OCI-M2 (cell line): ENCODE data around the gene OR5H1.
"Not testable (repeated sequence)": the region's sequence is repeated elsewhere in the genome, so short reads cannot be mapped to it uniquely, and the experiment has no call there.

ENCODE experiments used
- DNase-seq: peaks from one replicate; lab custom pipeline; 2025; ENCODE audit not compliant: unreplicated experiment; lab: John Stamatoyannopoulos, UW

The OR5H1 gene

GRCh38 chr3:98130421-98130820 is at the start of gene OR5H1:
Gene OR5H1, plus strand, starts transcription at chr3:98130721. Its CDS starts 1,977 bp downstream, at chr3:98132698.
- DNase-seq: no peak

GRCh38 chr3:98086873-98087272 is 43.6 kb upstream of the OR5H1 start, which contains the start of gene OR5AC2:
Gene OR5AC2, plus strand, starts transcription at chr3:98087173. Its CDS starts 0 bp downstream, at chr3:98087173.
- DNase-seq: no peak

- DNase-seq: no peak
Measured at GRCh38 chr3:98095882-98096281, 34.6 kb upstream of the OR5H1 start.

- no peak for DNase-seq
Measured at GRCh38 chr3:98099848-98100247, 30.7 kb upstream of the OR5H1 start.

- no peak for DNase-seq
Measured at GRCh38 chr3:98108162-98108561, 22.4 kb upstream of the OR5H1 start.

- DNase-seq: no peak
Measured at GRCh38 chr3:98109807-98110549, 20.5 kb upstream of the OR5H1 start.

GRCh38 chr3:98110550-98110908 is 20.0 kb upstream of the OR5H1 start:
- no peak for DNase-seq

- DNase-seq: no peak
Measured at GRCh38 chr3:98114264-98114663, 16.3 kb upstream of the OR5H1 start.

GRCh38 chr3:98115717-98116116 is 14.8 kb upstream of the OR5H1 start:
- DNase-seq: no peak

- no peak for DNase-seq
Measured at GRCh38 chr3:98136631-98137030, 6.1 kb downstream of the OR5H1 start.

GRCh38 chr3:98137826-98138557 is 7.5 kb downstream of the OR5H1 start:
- not testable (repeated sequence) for DNase-seq

- no peak for DNase-seq
Measured at GRCh38 chr3:98140531-98140930, 10.0 kb downstream of the OR5H1 start.

GRCh38 chr3:98147179-98147578 is 16.7 kb downstream of the OR5H1 start, which contains the start of gene OR5H14:
Gene OR5H14, plus strand, starts transcription at chr3:98147479. Its CDS starts 1,907 bp downstream, at chr3:98149386.
- DNase-seq: no peak

GRCh38 chr3:98148751-98149150 is 18.2 kb downstream of the OR5H1 start:
- no peak for DNase-seq

- DNase-seq: not testable (repeated sequence)
Measured at GRCh38 chr3:98149456-98149855, 18.9 kb downstream of the OR5H1 start.

GRCh38 chr3:98151241-98151640 is 20.7 kb downstream of the OR5H1 start:
- DNase-seq: no peak

GRCh38 chr3:98166396-98166795 is 35.9 kb downstream of the OR5H1 start, which contains the start of gene OR5H15:
Gene OR5H15, plus strand, starts transcription at chr3:98166696. Its CDS starts 2,004 bp downstream, at chr3:98168700.
- no peak for DNase-seq

GRCh38 chr3:98171071-98171470 is 40.5 kb downstream of the OR5H1 start:
- DNase-seq: no peak

- no peak for DNase-seq
Measured at GRCh38 chr3:98172621-98173020, 42.1 kb downstream of the OR5H1 start.

- DNase-seq: no peak
Measured at GRCh38 chr3:98180319-98180890, 49.9 kb downstream of the OR5H1 start.

GRCh38 chr3:98182196-98182595 is 51.7 kb downstream of the OR5H1 start:
- DNase-seq: no peak

- no peak for DNase-seq
Measured at GRCh38 chr3:98185180-98185579, 54.7 kb downstream of the OR5H1 start.
